Esophagus muscularis mucosa (tissue), 4 donors: Measurements from ENCODE around the gene TMEM132A. TPM values are rescaled to one million over a fixed set of nuclear protein-coding genes. Genes with fewer than 3 reads are reported as not detected.

Source experiments
- DNase-seq: peaks from one replicate; pipeline ENCODE4 v3.0.0-alpha.2; 2017; ENCODE audit errors: extremely low spot score
- H3K27ac ChIP-seq, 4 donors: fragments of 200-600 bp; sonication (generic); replicated peaks in 1 of 4; 1 replicate in 3 of 4; 2 replicates in 1 of 4; pipeline ENCODE4 v1.5.1; 2016 to 2019; ENCODE audit warnings: mild to moderate bottlenecking in 1 of 4
- H3K27me3 ChIP-seq, 4 donors: fragments of 200-600 bp; sonication (generic); one replicate each; pipeline versions ENCODE4 v1.5.1 to v1.6.0; 2016 to 2019
- H3K36me3 ChIP-seq, 4 donors: fragments of 200-600 bp; sonication (generic); one replicate each; pipeline ENCODE4 v1.5.1; 2016 to 2019
- H3K4me1 ChIP-seq, 4 donors: fragments of 200-600 bp; sonication (generic); one replicate each; pipeline ENCODE4 v1.5.1; 2016 to 2019
- H3K4me3 ChIP-seq, 4 donors: fragments of 200-600 bp; sonication (generic); 1 replicate in 2 of 4; 2 replicates in 2 of 4; pipeline ENCODE4 v1.5.1; 2016 to 2019; ENCODE audit warnings: mild to moderate bottlenecking in 4 of 4, moderate library complexity in 1 of 4
- H3K9me3 ChIP-seq, 4 donors: fragments of 200-600 bp; sonication (generic); 1 replicate in 3 of 4; 2 replicates in 1 of 4; pipeline ENCODE4 v1.5.1; 2016 to 2019
- EP300 ChIP-seq: sonication (generic); formaldehyde crosslinking; IDR thresholded peaks from one replicate; pipeline ENCODE4 v1.6.1; 2017; ENCODE audit warnings: antibody characterized with exemption
- POLR2A ChIP-seq: fragments of 450-650 bp; IDR thresholded peaks from one replicate; pipeline ENCODE4 v1.6.1; 2017; ENCODE audit warnings: antibody characterized with exemption, moderate library complexity, mild to moderate bottlenecking, low read depth
- POLR2AphosphoS5 ChIP-seq, 2 donors: sonication (generic); formaldehyde crosslinking; IDR thresholded peaks; one replicate each; pipeline ENCODE4 v1.6.1; 2017; ENCODE audit warnings: antibody characterized with exemption in 2 of 2
- WGBS: methylation state at CpG from one replicate; pipeline ENCODE4 v1.1.5; 2018; 5-methylcytosine and 5-hydroxymethylcytosine counted together
- intact Hi-C: fragments of 100-400 bp; cut with DNase I; formaldehyde crosslinking; loops from one replicate; pipeline ENCODE4 v1.15.1; 2023
- total RNA-seq, 4 donors: library from RNA; depleted of rRNA; stranded (reverse); fragments of >200 nt; gene quantifications; one replicate each; pipeline versions ENCODE4 v1.1.0 to v1.2.1, GENCODE V29; 2016
- TF ChIP-seq, protein P1 (sequence below), 3 experiments: fragments of 200-600 bp in 2 of 3; fragments of 450-650 bp in 1 of 3; sonication (generic) in 2 of 3; IDR thresholded peaks; one replicate each; pipeline ENCODE4 v1.5.1; 2017 to 2019; ENCODE audit warnings: antibody characterized with exemption in 3 of 3, mild to moderate bottlenecking in 2 of 3, moderate library complexity in 1 of 3

Gene TMEM132A
- total RNA-seq, 4 donors from 2014 or later, result 2.9 to 9.3 (median 6.8) TPM

DNA sequence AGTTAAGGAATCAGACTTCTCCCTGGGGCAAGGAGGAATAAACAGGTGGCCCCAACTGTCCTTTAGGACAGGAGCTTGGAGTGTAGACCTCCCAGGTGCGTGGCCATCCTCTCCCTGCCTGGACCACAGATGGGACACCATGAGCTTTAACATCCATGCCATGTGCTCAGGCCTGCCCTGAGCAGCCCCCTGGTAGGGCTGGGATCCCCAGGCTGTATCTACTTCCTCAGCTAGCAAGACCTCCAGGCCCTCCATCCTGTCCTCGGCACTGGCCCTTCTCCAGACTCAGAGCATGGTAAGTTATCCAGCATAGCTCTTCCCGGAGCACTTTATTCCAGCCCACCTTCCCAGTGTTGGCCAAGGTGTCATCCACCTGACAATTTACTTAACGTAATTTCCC, 53.0 kb downstream of the TMEM132A start:
- no peaks in the 10 kb centered on the region for H3K9me3 ChIP-seq
- 78% methylated on average over 4 of the region's 4 CpGs for WGBS
- H3K36me3 ChIP-seq, result no peaks in the 10 kb centered on the region
- no peak for DNase-seq
- H3K27ac ChIP-seq, result no peak overlapping the region
- no peak overlapping the region for H3K4me3 ChIP-seq
- TF ChIP-seq, protein P1, sequence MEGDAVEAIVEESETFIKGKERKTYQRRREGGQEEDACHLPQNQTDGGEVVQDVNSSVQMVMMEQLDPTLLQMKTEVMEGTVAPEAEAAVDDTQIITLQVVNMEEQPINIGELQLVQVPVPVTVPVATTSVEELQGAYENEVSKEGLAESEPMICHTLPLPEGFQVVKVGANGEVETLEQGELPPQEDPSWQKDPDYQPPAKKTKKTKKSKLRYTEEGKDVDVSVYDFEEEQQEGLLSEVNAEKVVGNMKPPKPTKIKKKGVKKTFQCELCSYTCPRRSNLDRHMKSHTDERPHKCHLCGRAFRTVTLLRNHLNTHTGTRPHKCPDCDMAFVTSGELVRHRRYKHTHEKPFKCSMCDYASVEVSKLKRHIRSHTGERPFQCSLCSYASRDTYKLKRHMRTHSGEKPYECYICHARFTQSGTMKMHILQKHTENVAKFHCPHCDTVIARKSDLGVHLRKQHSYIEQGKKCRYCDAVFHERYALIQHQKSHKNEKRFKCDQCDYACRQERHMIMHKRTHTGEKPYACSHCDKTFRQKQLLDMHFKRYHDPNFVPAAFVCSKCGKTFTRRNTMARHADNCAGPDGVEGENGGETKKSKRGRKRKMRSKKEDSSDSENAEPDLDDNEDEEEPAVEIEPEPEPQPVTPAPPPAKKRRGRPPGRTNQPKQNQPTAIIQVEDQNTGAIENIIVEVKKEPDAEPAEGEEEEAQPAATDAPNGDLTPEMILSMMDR (IDR thresholded peaks at IDR 0.05), result no peak
- TF ChIP-seq EP300 (no peak), POLR2AphosphoS5 (IDR thresholded peaks at IDR 0.05) (no peak), POLR2A (no peak)
- no peaks in the 10 kb centered on the region for H3K27me3 ChIP-seq
- no peaks in the 10 kb centered on the region for H3K4me1 ChIP-seq
- intact Hi-C loops, result no loop called here

GRCh38 chr11:60977836-60978235, 53.6 kb downstream of the TMEM132A start:
- no peak for DNase-seq
- H3K27ac ChIP-seq, result no peak overlapping the region
- TF ChIP-seq, protein P1 (IDR thresholded peaks at IDR 0.05), result no peak
- TF ChIP-seq EP300 (no peak), POLR2A (no peak), POLR2AphosphoS5 (IDR thresholded peaks at IDR 0.05) (no peak)
- H3K4me1 ChIP-seq, result no peaks in the 10 kb centered on the region
- H3K27me3 ChIP-seq, result no peaks in the 10 kb centered on the region
- no peaks in the 10 kb centered on the region for H3K36me3 ChIP-seq
- intact Hi-C loops, result no loop called here
- no peaks in the 10 kb centered on the region for H3K9me3 ChIP-seq
- H3K4me3 ChIP-seq, result no peak overlapping the region

DNA sequence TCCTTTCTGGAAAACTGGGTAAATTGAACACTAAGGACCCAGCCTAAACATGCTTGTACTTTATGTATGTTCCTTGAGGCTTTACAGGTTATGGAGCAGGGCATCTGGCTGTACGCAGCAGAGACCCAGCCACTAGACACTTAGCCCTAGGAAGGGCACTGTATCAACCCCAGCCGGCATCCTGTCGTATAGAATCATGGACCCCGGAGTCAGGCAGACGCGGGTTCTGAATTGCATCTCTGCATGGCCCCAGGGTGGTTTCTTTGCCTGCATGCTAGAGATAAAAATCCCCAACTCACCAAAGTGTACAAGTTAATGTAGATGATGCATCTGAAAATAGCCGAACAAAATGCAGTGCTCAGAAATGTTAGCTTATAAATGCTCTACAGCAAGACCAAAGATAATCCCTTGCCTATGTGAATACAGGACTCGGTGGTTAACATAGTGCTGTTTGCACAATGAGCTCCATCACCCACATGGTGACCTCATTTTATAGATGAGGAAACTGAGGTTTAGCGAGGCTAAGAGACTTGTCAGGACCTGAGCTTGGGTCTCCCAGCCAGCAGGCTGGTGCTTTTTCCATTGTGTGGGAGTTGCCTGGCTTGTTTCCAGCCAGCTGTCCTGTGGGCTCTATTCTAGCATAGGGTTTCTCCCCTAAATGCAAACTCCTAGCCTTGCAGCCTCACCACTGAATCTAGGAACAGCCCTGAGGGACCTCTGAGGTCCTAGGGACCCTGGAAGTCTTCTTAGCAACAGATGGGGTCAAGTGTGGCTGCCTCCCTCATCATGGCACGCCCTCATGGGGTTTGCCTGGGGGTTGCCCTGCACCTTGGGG, 54.5 kb downstream of the TMEM132A start:
- intact Hi-C loops, result no loop called here
- Histone ChIP-seq H3K36me3 (no peaks in the 10 kb centered on the region), H3K27ac (no peak overlapping the region), H3K4me1 (no peaks in the 10 kb centered on the region), H3K4me3 (no peak overlapping the region), H3K27me3 (no peaks in the 10 kb centered on the region), H3K9me3 (no peaks in the 10 kb centered on the region)
- DNase-seq, result no peak
- 84% methylated on average over 6 of the region's 10 CpGs for WGBS
- TF ChIP-seq, protein P1 (IDR thresholded peaks at IDR 0.05), result no peak
- TF ChIP-seq EP300 (no peak), POLR2A (no peak), POLR2AphosphoS5 (IDR thresholded peaks at IDR 0.05) (no peak)

- intact Hi-C loops, result no loop called here
- Histone ChIP-seq H3K27me3 (no peaks in the 10 kb centered on the region), H3K4me3 (no peak overlapping the region), H3K27ac (no peak overlapping the region), H3K36me3 (no peaks in the 10 kb centered on the region), H3K9me3 (no peaks in the 10 kb centered on the region), H3K4me1 (no peaks in the 10 kb centered on the region)
- DNase-seq, result no peak
- 96% methylated on average over 9 of the region's 12 CpGs for WGBS
- TF ChIP-seq POLR2A (no peak), EP300 (no peak)
- TF ChIP-seq, protein P1 (IDR thresholded peaks at IDR 0.05), result no peak
These were observed 57.3 kb downstream of the TMEM132A start for GRCh38 chr11:60981515-60981914.

- intact Hi-C loops, result no loop called here
These were observed 57.9 kb downstream of the TMEM132A start for GRCh38 chr11:60982184-60982583.

More at GRCh38 chr11:60982184-60982583, 57.9 kb downstream of the TMEM132A start:
- 99% methylated on average over 8 of the region's 8 CpGs for WGBS
- no peak for DNase-seq
- TF ChIP-seq EP300, result no peak
- TF ChIP-seq POLR2A, result no peak
- TF ChIP-seq POLR2AphosphoS5 (IDR thresholded peaks at IDR 0.05), result no peak
- TF ChIP-seq, protein P1 (IDR thresholded peaks at IDR 0.05), result no peak
- Histone ChIP-seq H3K36me3 (no peaks in the 10 kb centered on the region), H3K4me1 (no peaks in the 10 kb centered on the region), H3K27me3 (no peaks in the 10 kb centered on the region), H3K27ac (no peak overlapping the region), H3K4me3 (no peak overlapping the region), H3K9me3 (no peaks in the 10 kb centered on the region)
